Measurements from ENCODE around the gene IPO4.

DNA sequence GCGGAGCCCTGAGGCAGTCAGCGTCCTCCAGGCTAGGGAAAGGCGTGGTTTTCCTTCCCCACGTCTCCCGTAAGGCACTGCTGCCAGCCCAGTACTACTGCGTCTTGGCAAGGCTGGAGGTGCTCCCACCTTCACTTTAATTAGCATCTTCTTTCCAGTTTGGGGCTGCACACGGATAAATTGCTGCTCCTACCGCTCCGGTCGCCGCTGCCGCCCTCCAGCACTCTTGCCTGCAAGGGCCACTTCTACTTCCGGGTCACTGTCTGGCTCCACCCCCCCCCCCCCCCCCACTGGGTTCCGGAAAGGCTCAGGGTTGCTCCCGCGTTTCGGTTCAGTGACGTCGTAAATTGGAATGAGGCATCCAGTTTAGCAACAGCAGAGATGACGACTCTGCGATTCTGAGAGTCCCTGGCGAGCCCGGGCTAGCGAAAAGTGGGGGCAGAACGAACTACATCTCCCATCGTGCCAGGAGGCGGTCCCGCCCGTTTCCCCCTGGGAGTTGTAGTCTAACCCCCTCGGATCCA lies 43.6 kb upstream of the IPO4 start, which contains the start of gene NEDD8:
- TF ChIP-seq NAIF1 (CRISPR knock-in tag; IDR thresholded peaks at IDR 0.05; ENCODE audit: borderline replicate concordance) (peak; percentile 88), GABPA (IDR thresholded peaks at IDR 0.05; ENCODE audit: low read depth, low read length) (no peak), GABPA (CRISPR knock-in tag; IDR thresholded peaks at IDR 0.05; ENCODE audit: low read depth) (no peak), KMT2A (CRISPR knock-in tag; IDR thresholded peaks at IDR 0.05) (peak; percentile 76), POLR2A (IDR thresholded peaks at IDR 0.05; ENCODE audit: insufficient read depth in 1 of 2, low read depth in 2 of 2, low read length in 2 of 2) (peak in 1 of 2 experiments; percentile 63; a peak in 2 of 4 replicates), POLR2AphosphoS5 (IDR thresholded peaks at IDR 0.05; ENCODE audit: low read depth, low read length) (peak; percentile 88), RELA (CRISPR knock-in tag; IDR thresholded peaks at IDR 0.05) (no peak; the same call in 1 of the 2 replicates)
- TF ChIP-seq, protein P1, sequence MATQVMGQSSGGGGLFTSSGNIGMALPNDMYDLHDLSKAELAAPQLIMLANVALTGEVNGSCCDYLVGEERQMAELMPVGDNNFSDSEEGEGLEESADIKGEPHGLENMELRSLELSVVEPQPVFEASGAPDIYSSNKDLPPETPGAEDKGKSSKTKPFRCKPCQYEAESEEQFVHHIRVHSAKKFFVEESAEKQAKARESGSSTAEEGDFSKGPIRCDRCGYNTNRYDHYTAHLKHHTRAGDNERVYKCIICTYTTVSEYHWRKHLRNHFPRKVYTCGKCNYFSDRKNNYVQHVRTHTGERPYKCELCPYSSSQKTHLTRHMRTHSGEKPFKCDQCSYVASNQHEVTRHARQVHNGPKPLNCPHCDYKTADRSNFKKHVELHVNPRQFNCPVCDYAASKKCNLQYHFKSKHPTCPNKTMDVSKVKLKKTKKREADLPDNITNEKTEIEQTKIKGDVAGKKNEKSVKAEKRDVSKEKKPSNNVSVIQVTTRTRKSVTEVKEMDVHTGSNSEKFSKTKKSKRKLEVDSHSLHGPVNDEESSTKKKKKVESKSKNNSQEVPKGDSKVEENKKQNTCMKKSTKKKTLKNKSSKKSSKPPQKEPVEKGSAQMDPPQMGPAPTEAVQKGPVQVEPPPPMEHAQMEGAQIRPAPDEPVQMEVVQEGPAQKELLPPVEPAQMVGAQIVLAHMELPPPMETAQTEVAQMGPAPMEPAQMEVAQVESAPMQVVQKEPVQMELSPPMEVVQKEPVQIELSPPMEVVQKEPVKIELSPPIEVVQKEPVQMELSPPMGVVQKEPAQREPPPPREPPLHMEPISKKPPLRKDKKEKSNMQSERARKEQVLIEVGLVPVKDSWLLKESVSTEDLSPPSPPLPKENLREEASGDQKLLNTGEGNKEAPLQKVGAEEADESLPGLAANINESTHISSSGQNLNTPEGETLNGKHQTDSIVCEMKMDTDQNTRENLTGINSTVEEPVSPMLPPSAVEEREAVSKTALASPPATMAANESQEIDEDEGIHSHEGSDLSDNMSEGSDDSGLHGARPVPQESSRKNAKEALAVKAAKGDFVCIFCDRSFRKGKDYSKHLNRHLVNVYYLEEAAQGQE (IDR thresholded peaks at IDR 0.05; ENCODE audit: borderline replicate concordance in 1 of 2, low read depth in 1 of 2, low read length in 2 of 2): 0 out of 4 replicates have a peak, but pooled peaks of 1 of the 2 experiments have one; percentile 33
- TF ChIP-seq, protein P2, sequence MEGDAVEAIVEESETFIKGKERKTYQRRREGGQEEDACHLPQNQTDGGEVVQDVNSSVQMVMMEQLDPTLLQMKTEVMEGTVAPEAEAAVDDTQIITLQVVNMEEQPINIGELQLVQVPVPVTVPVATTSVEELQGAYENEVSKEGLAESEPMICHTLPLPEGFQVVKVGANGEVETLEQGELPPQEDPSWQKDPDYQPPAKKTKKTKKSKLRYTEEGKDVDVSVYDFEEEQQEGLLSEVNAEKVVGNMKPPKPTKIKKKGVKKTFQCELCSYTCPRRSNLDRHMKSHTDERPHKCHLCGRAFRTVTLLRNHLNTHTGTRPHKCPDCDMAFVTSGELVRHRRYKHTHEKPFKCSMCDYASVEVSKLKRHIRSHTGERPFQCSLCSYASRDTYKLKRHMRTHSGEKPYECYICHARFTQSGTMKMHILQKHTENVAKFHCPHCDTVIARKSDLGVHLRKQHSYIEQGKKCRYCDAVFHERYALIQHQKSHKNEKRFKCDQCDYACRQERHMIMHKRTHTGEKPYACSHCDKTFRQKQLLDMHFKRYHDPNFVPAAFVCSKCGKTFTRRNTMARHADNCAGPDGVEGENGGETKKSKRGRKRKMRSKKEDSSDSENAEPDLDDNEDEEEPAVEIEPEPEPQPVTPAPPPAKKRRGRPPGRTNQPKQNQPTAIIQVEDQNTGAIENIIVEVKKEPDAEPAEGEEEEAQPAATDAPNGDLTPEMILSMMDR (CRISPR knock-in tag; IDR thresholded peaks at IDR 0.05): no peak; the same call in none of the 2 replicates
- TF ChIP-seq, protein P3, sequence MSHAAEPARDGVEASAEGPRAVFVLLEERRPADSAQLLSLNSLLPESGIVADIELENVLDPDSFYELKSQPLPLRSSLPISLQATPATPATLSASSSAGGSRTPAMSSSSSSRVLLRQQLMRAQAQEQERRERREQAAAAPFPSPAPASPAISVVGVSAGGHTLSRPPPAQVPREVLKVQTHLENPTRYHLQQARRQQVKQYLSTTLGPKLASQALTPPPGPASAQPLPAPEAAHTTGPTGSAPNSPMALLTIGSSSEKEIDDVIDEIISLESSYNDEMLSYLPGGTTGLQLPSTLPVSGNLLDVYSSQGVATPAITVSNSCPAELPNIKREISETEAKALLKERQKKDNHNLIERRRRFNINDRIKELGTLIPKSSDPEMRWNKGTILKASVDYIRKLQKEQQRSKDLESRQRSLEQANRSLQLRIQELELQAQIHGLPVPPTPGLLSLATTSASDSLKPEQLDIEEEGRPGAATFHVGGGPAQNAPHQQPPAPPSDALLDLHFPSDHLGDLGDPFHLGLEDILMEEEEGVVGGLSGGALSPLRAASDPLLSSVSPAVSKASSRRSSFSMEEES (CRISPR knock-in tag; IDR thresholded peaks at IDR 0.05): no peak; the same call in 1 of the 2 replicates
- TF ChIP-seq, protein P4, sequence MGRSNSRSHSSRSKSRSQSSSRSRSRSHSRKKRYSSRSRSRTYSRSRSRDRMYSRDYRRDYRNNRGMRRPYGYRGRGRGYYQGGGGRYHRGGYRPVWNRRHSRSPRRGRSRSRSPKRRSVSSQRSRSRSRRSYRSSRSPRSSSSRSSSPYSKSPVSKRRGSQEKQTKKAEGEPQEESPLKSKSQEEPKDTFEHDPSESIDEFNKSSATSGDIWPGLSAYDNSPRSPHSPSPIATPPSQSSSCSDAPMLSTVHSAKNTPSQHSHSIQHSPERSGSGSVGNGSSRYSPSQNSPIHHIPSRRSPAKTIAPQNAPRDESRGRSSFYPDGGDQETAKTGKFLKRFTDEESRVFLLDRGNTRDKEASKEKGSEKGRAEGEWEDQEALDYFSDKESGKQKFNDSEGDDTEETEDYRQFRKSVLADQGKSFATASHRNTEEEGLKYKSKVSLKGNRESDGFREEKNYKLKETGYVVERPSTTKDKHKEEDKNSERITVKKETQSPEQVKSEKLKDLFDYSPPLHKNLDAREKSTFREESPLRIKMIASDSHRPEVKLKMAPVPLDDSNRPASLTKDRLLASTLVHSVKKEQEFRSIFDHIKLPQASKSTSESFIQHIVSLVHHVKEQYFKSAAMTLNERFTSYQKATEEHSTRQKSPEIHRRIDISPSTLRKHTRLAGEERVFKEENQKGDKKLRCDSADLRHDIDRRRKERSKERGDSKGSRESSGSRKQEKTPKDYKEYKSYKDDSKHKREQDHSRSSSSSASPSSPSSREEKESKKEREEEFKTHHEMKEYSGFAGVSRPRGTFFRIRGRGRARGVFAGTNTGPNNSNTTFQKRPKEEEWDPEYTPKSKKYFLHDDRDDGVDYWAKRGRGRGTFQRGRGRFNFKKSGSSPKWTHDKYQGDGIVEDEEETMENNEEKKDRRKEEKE (IDR thresholded peaks at IDR 0.05): no peak
- TF ChIP-seq, protein P5, sequence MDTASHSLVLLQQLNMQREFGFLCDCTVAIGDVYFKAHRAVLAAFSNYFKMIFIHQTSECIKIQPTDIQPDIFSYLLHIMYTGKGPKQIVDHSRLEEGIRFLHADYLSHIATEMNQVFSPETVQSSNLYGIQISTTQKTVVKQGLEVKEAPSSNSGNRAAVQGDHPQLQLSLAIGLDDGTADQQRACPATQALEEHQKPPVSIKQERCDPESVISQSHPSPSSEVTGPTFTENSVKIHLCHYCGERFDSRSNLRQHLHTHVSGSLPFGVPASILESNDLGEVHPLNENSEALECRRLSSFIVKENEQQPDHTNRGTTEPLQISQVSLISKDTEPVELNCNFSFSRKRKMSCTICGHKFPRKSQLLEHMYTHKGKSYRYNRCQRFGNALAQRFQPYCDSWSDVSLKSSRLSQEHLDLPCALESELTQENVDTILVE (CRISPR knock-in tag; IDR thresholded peaks at IDR 0.05): no peak

Data from HepG2 (cell line).